ENCODE data around the gene TBRG4.

TBRG4 gene

DNA sequence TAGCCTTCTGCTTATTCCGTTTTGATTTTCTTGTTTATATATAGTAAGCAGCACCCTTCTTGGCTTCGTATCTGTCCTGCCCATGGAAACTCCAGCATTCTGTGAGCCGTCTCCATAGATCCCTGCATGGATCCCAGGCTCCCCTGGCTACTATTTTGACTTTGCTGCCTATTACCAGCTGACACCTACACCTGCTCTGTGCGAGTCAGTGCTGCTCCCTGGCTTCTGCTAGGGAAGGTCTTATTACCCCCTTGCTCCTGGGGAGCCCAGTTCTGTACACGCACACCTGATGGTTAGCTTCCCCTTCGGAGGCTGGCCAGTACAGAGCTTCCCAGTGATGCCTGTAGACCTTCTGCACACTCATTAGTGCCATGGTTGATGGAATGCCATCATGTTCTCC lies 58.1 kb downstream of the TBRG4 start:
- no peak for DNase-seq (ENCODE audit: low read depth in 1 of 2, low spot score in 1 of 2)
- Histone ChIP-seq H3K4me3 (replicated peaks; ENCODE audit: insufficient read depth, low read length) (no peak overlapping the region), H3K27ac (replicated peaks) (no peak overlapping the region), H3K27me3 (ENCODE audit: insufficient read depth, poor library complexity, severe bottlenecking) (no peaks in the 10 kb centered on the region)
- no peak for TF ChIP-seq GABPA (IDR thresholded peaks at IDR 0.05; ENCODE audit: low read depth)

DNA sequence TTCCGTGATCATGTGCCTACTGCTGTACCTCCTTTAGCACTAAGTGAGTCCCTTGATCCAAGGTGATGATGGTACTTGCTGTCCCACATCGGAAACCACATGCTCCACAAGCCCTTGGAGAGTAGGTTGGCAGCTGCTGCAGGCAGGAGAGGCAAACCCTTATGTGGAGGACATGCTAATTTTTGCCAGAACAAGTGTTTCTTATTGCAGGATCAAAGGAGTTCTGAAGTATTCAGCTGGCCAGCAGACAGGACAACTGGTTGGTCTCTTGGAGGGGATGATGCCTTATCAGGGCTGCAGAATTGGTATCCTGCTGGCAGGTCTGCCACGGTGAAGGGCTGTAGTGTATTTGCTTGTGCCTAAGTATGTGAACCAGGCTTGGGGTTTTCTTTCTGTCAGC lies 59.5 kb downstream of the TBRG4 start:
- TF ChIP-seq GABPA (IDR thresholded peaks at IDR 0.05; ENCODE audit: low read depth) (no peak), POLR2AphosphoS5 (IDR thresholded peaks at IDR 0.05; ENCODE audit: low read depth) (no peak), SPI1 (IDR thresholded peaks at IDR 0.05; ENCODE audit: borderline replicate concordance, low read depth) (no peak), CTCF (IDR thresholded peaks at IDR 0.05; ENCODE audit: insufficient read depth, low read length) (no peak)
- TF ChIP-seq, protein P1, sequence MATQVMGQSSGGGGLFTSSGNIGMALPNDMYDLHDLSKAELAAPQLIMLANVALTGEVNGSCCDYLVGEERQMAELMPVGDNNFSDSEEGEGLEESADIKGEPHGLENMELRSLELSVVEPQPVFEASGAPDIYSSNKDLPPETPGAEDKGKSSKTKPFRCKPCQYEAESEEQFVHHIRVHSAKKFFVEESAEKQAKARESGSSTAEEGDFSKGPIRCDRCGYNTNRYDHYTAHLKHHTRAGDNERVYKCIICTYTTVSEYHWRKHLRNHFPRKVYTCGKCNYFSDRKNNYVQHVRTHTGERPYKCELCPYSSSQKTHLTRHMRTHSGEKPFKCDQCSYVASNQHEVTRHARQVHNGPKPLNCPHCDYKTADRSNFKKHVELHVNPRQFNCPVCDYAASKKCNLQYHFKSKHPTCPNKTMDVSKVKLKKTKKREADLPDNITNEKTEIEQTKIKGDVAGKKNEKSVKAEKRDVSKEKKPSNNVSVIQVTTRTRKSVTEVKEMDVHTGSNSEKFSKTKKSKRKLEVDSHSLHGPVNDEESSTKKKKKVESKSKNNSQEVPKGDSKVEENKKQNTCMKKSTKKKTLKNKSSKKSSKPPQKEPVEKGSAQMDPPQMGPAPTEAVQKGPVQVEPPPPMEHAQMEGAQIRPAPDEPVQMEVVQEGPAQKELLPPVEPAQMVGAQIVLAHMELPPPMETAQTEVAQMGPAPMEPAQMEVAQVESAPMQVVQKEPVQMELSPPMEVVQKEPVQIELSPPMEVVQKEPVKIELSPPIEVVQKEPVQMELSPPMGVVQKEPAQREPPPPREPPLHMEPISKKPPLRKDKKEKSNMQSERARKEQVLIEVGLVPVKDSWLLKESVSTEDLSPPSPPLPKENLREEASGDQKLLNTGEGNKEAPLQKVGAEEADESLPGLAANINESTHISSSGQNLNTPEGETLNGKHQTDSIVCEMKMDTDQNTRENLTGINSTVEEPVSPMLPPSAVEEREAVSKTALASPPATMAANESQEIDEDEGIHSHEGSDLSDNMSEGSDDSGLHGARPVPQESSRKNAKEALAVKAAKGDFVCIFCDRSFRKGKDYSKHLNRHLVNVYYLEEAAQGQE (IDR thresholded peaks at IDR 0.05; ENCODE audit: insufficient replicate concordance, low read depth): no peak
- no peak for DNase-seq (ENCODE audit: low read depth in 1 of 2, low spot score in 1 of 2)
- Histone ChIP-seq H3K27me3 (ENCODE audit: insufficient read depth, poor library complexity, severe bottlenecking) (no peaks in the 10 kb centered on the region), H3K4me3 (replicated peaks; ENCODE audit: insufficient read depth, low read length) (no peak overlapping the region), H3K27ac (replicated peaks) (no peak overlapping the region)

GRCh38 chr7:45050198-45050597 lies 61.3 kb downstream of the TBRG4 start:
- no peaks in the 10 kb centered on the region for H3K27me3 ChIP-seq (ENCODE audit: insufficient read depth, poor library complexity, severe bottlenecking)
- TF ChIP-seq GABPA (IDR thresholded peaks at IDR 0.05; ENCODE audit: low read depth) (no peak), POLR2AphosphoS5 (IDR thresholded peaks at IDR 0.05; ENCODE audit: low read depth) (no peak), CTCF (IDR thresholded peaks at IDR 0.05; ENCODE audit: insufficient read depth, low read length) (no peak), SPI1 (IDR thresholded peaks at IDR 0.05; ENCODE audit: borderline replicate concordance, low read depth) (no peak)
- TF ChIP-seq, protein P1 (IDR thresholded peaks at IDR 0.05; ENCODE audit: insufficient replicate concordance, low read depth): no peak
- DNase-seq (ENCODE audit: low read depth in 1 of 2, low spot score in 1 of 2): no peak
- no peak overlapping the region for H3K27ac ChIP-seq (replicated peaks)
- H3K4me3 ChIP-seq (replicated peaks; ENCODE audit: insufficient read depth, low read length): no peak overlapping the region
